ENCODE measurements around the gene MYMX.
"Not testable (repeated sequence)": the region's sequence is repeated elsewhere in the genome, so short reads cannot be mapped to it uniquely, and the experiment has no call there.

The MYMX gene

DNA sequence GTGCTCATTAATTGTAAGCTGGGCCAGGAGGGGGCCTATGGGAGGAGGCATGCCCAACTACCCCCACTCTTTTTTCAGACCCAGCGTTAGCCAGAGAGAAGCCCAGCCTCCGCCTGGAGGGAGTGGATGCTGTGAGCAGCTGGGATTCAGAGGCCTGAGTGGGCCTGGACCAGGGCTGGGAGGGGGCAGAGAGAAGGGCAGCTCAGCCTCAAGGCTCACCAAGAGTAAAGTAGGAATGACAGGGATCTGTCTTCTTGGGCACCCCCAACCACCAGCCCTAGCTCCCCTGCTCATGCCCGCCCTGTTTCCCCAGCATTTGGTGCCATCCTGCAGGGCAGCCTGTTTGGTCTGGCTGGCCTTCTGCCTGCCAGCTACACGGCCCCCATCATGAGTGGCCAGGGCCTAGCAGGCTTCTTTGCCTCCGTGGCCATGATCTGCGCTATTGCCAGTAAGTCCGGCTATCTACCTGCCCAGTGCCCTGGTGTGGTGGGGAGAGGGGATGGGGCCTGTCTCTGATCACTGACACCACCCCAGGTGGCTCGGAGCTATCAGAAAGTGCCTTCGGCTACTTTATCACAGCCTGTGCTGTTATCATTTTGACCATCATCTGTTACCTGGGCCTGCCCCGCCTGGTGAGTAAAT lies 13.4 kb downstream of the MYMX start:
- DNase-seq (ENCODE audit: low read depth in 2 of 3, low spot score in 2 of 3), result no peak

- not testable (repeated sequence) for DNase-seq (ENCODE audit: low read depth in 2 of 3, low spot score in 2 of 3)
These were observed 14.7 kb downstream of the MYMX start for GRCh38 chr6:44231426-44231825.

- DNase-seq (ENCODE audit: low read depth in 2 of 3, low spot score in 2 of 3), result no peak
These were observed 16.2 kb downstream of the MYMX start for GRCh38 chr6:44232676-44233566.

DNA sequence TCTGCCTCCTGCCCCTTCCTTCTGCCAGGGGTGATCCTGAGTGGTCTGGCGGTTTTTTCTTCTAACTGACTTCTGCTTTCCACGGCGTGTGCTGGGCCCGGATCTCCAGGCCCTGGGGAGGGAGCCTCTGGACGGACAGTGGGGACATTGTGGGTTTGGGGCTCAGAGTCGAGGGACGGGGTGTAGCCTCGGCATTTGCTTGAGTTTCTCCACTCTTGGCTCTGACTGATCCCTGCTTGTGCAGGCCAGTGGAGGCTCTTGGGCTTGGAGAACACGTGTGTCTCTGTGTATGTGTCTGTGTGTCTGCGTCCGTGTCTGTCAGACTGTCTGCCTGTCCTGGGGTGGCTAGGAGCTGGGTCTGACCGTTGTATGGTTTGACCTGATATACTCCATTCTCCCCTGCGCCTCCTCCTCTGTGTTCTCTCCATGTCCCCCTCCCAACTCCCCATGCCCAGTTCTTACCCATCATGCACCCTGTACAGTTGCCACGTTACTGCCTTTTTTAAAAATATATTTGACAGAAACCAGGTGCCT lies 16.9 kb downstream of the MYMX start:
- no peak for DNase-seq (ENCODE audit: low read depth in 2 of 3, low spot score in 2 of 3)

DNA sequence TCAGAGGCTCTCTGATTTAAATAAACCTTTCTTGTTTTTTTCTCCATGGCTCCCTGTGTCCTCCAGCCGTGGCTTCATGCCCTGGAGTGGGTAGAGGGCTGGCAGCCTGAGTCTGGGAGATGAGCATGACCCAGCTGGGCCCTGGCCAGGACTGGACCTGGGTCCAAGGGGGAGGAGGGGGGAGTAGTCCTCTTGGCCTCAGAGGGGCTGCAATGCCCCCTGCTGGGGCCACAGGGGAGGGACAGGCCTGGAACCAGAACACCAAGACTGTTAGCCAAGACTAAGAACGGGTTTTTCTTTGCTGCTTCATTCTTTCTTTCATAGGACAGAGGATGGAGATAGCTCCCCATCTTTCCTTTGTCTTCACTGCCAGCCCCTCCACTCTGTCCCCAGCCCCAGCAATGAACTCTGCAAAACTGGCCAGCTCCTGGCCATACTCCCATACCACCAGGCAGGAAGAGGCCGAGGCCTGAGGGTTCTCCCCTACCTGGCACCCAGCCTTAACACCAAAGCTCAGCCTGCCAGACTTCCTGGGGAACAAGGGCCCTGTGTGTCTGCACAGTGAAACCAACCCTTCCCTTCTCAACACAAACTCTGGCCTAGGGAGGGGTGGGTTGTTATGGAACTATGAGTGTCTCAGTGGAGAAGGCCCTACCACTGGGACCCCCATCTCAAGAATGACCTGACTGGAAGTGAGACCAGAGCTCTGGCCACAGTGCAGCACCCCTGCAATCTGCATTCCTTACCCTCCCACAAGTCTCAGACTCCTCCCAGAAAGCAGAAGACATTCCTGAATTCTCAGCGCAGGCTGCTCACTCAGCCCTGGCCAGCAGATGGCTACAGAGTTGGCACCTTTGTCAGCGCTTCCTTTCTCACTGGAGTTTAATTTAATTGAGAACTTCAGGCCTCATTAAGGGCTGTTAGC lies 17.6 kb downstream of the MYMX start:
- no peak for DNase-seq (ENCODE audit: low read depth in 2 of 3, low spot score in 2 of 3)

DNA sequence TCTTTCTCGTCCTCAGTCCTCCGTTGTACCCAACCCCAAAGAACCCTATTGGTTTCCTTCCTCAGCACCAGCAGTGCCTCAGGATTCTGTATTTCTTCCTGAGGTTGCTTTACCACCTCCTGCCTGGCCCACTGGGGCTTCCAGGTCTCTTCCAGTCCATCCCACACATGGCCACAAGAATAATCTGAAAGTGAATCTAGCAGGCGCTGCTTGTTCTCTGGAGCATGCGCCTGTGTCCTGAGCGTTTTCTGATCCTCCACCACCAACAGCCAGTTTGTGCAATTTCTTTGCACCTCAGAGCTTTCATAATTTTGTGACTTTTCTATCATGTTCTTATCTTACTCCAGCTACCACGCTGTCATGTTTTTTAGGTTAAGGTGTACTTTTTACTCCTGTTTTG lies 18.5 kb downstream of the MYMX start:
- no peak for DNase-seq (ENCODE audit: low read depth in 2 of 3, low spot score in 2 of 3)

DNA sequence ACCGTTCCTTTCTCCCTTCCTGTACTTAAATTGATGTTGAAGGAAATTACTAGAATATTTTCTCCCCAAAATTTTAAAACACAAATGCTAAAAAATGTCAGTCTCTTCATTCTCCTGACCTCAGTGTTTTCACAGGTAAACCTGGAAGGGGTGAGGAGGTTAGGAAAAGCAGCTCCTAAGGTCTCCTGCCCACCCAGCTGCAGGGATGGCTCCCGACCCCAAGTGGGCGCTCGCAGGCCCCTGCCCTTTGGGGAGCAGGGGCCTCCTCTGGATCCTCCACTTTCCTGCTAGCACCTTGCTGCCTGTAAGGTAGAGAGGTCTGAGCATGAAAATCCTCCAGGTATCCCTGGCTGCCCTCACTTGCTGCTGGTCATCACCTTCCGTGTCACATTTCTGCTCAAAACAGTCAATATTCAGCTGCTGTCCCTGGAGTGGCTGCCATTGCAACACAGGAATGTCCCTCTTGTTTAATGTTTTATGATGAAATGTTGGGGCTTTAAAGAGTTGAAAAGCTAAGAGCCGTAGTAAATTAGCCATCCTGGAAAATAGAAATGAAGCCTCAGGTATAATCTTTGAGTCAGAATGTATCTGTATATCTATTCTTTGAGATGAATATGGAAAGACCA lies 19.3 kb downstream of the MYMX start:
- DNase-seq (ENCODE audit: low read depth in 2 of 3, low spot score in 2 of 3), result no peak

DNA sequence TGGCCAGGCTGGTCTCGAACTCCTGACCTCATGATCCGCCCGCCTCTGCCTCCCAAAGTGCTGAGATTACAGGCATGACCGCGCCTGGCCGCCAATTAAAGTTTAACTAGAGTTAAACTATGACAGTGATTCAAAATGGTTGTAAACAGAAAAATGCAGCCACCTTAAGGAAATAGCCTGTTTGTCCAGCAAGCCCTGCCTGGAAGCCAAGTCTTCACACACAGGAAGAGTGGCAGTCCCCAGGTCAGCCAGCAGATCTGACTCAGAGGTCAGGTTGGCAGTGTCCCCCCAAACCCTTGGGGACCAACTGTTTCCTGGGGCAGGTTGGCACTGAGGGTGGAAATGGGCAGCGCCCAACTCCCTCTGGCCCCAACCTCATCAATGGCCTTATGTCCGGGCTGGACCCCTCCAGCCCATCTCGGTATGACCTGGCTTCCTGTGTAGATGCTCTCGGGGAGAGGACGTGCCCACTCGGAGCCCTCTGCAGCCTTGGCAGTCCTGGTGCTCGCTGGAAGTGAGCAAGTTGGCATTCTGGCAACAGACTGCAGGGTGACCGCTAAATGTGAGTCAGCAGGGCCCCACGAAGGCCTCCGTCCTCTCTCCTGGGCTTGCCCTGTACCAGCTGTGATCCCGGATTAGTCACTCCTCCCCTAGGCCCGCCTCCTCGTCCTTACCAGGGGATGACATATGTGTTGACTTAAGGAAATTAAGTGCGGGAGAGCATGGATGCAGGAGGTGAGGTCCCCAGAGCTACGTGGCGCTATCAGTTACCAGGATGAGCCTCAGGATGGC lies 20.5 kb downstream of the MYMX start:
- DNase-seq (ENCODE audit: low read depth in 2 of 3, low spot score in 2 of 3), result no peak

DNA sequence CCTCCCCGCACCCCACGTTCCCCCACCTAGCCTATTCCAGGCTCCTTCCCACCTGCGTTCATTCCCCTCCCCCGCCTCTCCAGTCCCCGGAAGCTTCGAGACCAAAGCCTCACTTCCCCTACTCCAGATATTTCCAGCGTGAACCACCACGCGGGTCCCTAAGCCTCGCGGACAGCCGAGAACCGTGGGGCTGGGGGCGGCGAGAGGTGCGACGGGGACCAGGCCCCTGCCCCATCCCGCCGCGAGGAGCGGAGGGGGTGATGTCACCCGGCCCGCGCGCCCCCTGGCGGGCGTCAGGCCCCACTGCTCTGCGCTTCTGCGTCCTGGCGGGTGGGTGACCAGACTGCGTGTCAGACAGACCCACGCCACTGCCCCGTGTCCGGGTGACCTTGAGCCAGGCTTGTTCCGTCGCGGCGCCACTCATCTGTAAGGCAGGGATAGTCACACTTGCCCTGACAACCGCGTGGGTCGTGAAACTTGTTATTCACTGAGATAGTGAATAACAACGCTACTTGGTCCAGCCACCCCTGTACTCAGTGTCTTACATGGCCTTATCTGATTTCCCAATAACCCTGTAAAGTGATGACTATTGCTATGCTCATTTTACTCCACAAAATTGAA lies 21.2 kb downstream of the MYMX start:
- DNase-seq (ENCODE audit: low read depth in 2 of 3, low spot score in 2 of 3), result peak in 2 of 3 experiments; percentile 73 to 87

- no peak for DNase-seq (ENCODE audit: low read depth in 2 of 3, low spot score in 2 of 3)
These were observed 22.1 kb downstream of the MYMX start for GRCh38 chr6:44238687-44239350.

GRCh38 chr6:44243345-44243744 lies 26.6 kb downstream of the MYMX start:
- no peak for DNase-seq (ENCODE audit: low read depth in 2 of 3, low spot score in 2 of 3)

DNA sequence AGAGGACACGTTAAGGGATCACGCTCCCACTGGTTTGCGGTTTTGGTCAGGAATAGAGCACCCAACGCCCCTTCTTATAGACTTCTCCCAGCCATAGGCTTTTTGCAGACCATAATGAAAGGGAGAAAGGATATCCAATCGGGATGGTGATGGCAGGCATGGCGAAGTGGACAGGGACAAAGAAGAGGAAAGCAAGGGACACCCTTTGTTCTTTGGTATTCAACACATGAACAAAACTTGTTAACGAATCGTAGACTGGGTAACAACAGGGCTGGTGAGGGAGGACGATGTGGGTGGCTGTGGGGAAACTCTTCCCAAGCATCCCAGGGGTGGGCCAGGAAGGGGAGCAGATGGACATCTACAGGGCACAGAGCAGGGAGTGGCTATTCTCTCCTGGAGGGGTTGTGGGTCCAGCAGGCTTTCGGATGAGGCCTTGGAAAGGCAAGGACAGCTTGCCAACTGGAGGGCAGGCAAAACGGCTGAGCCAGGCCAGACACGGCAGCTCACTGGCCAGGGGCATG lies 28.7 kb downstream of the MYMX start:
- no peak for DNase-seq (ENCODE audit: low read depth in 2 of 3, low spot score in 2 of 3)

- peak; percentile 75 to 82 (median 79) for DNase-seq (ENCODE audit: low read depth in 2 of 3, low spot score in 2 of 3)
These were observed 29.4 kb downstream of the MYMX start for GRCh38 chr6:44245912-44246662.

DNA sequence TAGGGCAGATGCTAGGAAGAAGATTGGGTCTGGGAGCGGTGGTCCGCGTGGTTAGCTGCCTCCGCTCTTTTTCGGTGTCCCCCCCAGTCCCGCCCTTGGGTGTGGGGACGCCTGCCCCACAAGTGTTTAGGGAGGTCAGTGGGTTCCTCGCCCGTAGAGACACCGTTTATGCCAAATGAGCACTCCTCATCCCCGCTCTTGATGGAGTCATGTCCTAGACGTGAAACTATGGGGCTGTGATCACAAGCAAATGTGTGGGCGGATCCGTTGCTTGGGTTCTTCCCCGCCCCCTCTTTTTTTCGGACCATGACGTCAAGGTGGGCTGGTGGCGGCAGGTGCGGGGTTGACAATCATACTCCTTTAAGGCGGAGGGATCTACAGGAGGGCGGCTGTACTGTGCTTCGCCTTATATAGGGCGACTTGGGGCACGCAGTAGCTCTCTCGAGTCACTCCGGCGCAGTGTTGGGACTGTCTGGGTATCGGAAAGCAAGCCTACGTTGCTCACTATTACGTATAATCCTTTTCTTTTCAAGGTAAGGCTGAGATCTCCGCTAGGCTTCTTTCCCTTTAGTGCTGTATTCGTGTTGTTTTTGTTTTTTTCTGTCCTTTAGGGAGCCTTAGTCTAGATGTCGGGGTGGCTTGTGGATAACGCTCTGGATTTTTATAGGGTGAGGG lies 30.1 kb downstream of the MYMX start, which contains the start of gene HSP90AB1:
TSS of gene HSP90AB1 (plus strand) at position 439 of the 675 bp plus-strand sequence. CDS start 1,529 bp downstream, outside the sequence.
- DNase-seq (ENCODE audit: low read depth in 2 of 3, low spot score in 2 of 3), result peak; percentile 90 to 92 (median 90)

DNA sequence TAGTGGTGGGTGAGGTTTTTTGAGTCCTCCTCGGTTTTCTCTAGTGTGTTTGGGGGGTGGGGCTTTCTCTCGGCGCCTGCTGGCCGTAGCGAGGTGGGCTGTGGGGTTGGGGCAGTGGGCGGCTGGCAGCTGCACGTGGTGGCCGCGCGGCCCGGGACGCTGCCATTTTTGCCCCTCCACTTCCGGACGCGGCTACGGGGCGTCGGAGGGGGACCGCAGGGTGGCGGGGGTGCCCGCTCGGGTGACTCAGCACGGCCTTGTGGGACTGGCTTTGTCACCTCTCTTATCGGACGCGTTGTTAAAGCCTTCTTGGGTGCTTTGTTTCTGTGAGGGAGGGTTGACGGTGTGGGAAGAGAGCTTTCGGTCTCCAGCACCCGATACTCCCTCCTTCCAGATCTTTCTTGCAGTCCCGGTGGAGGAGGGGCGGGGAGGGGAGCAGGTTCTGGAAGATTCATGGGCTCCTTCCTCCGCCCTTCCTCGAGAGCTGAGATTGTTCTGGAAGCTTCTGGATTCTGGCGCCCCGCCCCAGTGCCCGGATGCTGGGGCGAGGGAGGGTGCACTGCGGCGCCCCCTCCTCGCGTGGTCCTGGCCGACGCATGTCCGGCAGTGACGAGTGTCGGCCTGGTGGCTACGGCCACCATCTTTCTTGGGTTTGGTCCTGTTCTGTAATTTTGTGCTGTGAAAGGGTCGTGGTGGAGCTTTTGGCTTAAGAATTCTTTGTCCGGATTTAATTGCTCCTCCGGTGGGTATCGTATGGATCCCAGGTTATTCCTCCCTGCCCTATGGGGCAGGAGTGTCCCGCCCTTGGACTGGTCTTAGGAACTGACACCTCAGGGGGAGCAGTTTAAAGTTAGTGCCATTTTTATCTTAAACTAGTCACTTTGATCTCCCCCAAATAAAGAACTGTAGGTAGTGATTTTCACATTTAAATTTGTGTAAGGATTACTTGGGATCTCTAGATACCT lies 30.9 kb downstream of the MYMX start:
- peak; percentile 75 to 78 (median 78) for DNase-seq (ENCODE audit: low read depth in 2 of 3, low spot score in 2 of 3)

DNA sequence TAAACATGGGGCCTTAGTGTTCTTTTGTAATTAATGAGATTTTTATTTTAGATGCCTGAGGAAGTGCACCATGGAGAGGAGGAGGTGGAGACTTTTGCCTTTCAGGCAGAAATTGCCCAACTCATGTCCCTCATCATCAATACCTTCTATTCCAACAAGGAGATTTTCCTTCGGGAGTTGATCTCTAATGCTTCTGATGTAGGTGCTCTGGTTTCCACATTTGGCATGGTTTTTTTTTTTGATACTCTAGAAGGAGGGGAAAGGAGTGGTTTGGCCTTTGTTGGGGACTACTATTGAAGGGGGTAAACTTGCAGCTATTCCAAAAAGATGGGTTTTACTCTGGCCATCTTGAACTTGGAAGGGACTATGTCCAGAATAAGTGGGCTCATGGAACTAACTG lies 31.9 kb downstream of the MYMX start:
- no peak for DNase-seq (ENCODE audit: low read depth in 2 of 3, low spot score in 2 of 3)
